Calu3 (cell line): ENCODE results near the gene ITCH. TPM values are rescaled to one million over a fixed set of nuclear protein-coding genes. Genes with fewer than 3 reads are reported as not detected.
"Not testable (repeated sequence)": the region's sequence is repeated elsewhere in the genome, so short reads cannot be mapped to it uniquely, and the experiment has no call there.

Experiments used
- BruUV-seq: library from RNA; stranded (reverse); fragments of 400-500 nt; replicated peaks from 2 replicates; lab custom pipeline; 2021; lab: Mats Ljungman, UMichigan
- CTCF ChIA-PET: fragments of 300-600 bp; sonication (Branson Sonifier 250); formaldehyde crosslinking; loops from one replicate; lab custom pipeline; 2022; ENCODE audit warnings: antibody characterized with exemption; lab: Charles Lee
- DNase-seq: peaks from one replicate; pipeline ENCODE4 v3.0.0; 2022
- H3K27ac Mint-ChIP-seq: one replicate; pipeline ENCODE4 v1.8.0; 2022; ENCODE audit warnings: mixed read lengths; ENCODE audit not compliant: unreplicated experiment
- H3K27me3 Mint-ChIP-seq: one replicate; pipeline ENCODE4 v1.8.0; 2022; ENCODE audit warnings: mixed read lengths; ENCODE audit not compliant: unreplicated experiment
- H3K36me3 Mint-ChIP-seq: one replicate; pipeline ENCODE4 v1.8.0; 2022; ENCODE audit warnings: mild to moderate bottlenecking, moderate library complexity, mixed read lengths; ENCODE audit not compliant: insufficient read depth, unreplicated experiment
- H3K4me1 Mint-ChIP-seq: one replicate; pipeline ENCODE4 v1.8.0; 2022; ENCODE audit warnings: mild to moderate bottlenecking, low read depth, mixed read lengths; ENCODE audit not compliant: unreplicated experiment
- H3K4me3 Mint-ChIP-seq: one replicate; pipeline ENCODE4 v1.8.0; 2022; ENCODE audit warnings: mild to moderate bottlenecking, low read depth, moderate library complexity, mixed read lengths; ENCODE audit not compliant: unreplicated experiment
- H3K9me3 Mint-ChIP-seq: one replicate; pipeline ENCODE4 v1.8.0; 2022; ENCODE audit warnings: low read depth, mixed read lengths; ENCODE audit not compliant: unreplicated experiment
- CTCF ChIP-seq: fragments of 200-600 bp; IDR thresholded peaks from one replicate; pipeline ENCODE4 v1.8.0; 2022; ENCODE audit warnings: antibody characterized with exemption; ENCODE audit not compliant: unreplicated experiment
- intact Hi-C: fragments of 100-400 bp; cut with micrococcal nuclease; formaldehyde crosslinking; loops from one replicate; pipeline ENCODE4 v1.10.0; 2022; ENCODE audit not compliant: unreplicated experiment
- total RNA-seq: library from RNA; stranded (reverse); gene quantifications from 2 replicates; pipeline ENCODE4 v1.2.3, GENCODE V29; 2022

Gene ITCH
- total RNA-seq, 1 experiment from 2014 or later = 91.6 TPM

GRCh38 chr20:34382174-34382573 is 19.1 kb downstream of the ITCH start:
- CTCF ChIA-PET = no interaction called here
- Mint-ChIP-seq H3K27ac (no peak overlapping the region), H3K4me1 (peaks cover 31% of the 10 kb centered on the region), H3K4me3 (no peak overlapping the region), H3K27me3 (no peaks in the 10 kb centered on the region), H3K9me3 (no peaks in the 10 kb centered on the region), H3K36me3 (peaks cover 55% of the 10 kb centered on the region)
- TF ChIP-seq CTCF = no peak
- no peak for DNase-seq
- BruUV-seq = no TSS peak
- intact Hi-C loops = no loop called here

GRCh38 chr20:34382877-34383455 is 19.9 kb downstream of the ITCH start:
- H3K9me3 Mint-ChIP-seq, BruUV-seq, intact Hi-C loops, H3K4me3 Mint-ChIP-seq, H3K27ac Mint-ChIP-seq, H3K27me3 Mint-ChIP-seq, DNase-seq: not testable (repeated sequence)
- Mint-ChIP-seq H3K4me1 (peaks cover 35% of the 10 kb centered on the region), H3K36me3 (peaks cover 52% of the 10 kb centered on the region)
- CTCF ChIA-PET = interaction anchor here (0.7 kb wide), 1 partner anchor 48 kb away, joined by 6 read pairs; no protein-coding TSS in a partner anchor

GRCh38 chr20:34385464-34385863 is 22.4 kb downstream of the ITCH start:
- peaks cover 42% of the 10 kb centered on the region for H3K4me1 Mint-ChIP-seq
- peaks cover 42% of the 10 kb centered on the region for H3K36me3 Mint-ChIP-seq
- H3K4me3 Mint-ChIP-seq = no peak overlapping the region
- H3K27me3 Mint-ChIP-seq = no peaks in the 10 kb centered on the region
- intact Hi-C loops = no loop called here
- no peaks in the 10 kb centered on the region for H3K9me3 Mint-ChIP-seq
- no peak for DNase-seq
- no TSS peak for BruUV-seq
- H3K27ac Mint-ChIP-seq = no peak overlapping the region
- CTCF ChIA-PET = interaction anchor here (0.6 to 1.4 kb wide), 6 partner anchors 9 to 73 kb away, joined by 3 to 9 read pairs (median 4); partner anchors contain the start of gene ITCH
- no peak for TF ChIP-seq CTCF

- Mint-ChIP-seq H3K9me3 (no peaks in the 10 kb centered on the region), H3K36me3 (peaks cover 35% of the 10 kb centered on the region), H3K4me1 (peaks cover 47% of the 10 kb centered on the region), H3K27me3 (no peaks in the 10 kb centered on the region), H3K27ac (no peak overlapping the region), H3K4me3 (no peak overlapping the region)
- no peak for TF ChIP-seq CTCF
- DNase-seq = no peak
- BruUV-seq = no TSS peak
- intact Hi-C loops = no loop called here
- CTCF ChIA-PET = interaction anchor here (0.7 to 1.5 kb wide), 3 partner anchors 16 to 74 kb away, joined by 3 to 4 read pairs (median 3); partner anchors contain the start of gene ITCH
Observed at GRCh38 chr20:34388000-34388399, 24.9 kb downstream of the ITCH start.

GRCh38 chr20:34388678-34389077 is 25.6 kb downstream of the ITCH start:
- peaks cover 54% of the 10 kb centered on the region for H3K4me1 Mint-ChIP-seq
- no peaks in the 10 kb centered on the region for H3K9me3 Mint-ChIP-seq
- H3K27me3 Mint-ChIP-seq = no peaks in the 10 kb centered on the region
- no peak for DNase-seq
- H3K4me3 Mint-ChIP-seq = no peak overlapping the region
- BruUV-seq = no TSS peak
- H3K36me3 Mint-ChIP-seq = peaks cover 36% of the 10 kb centered on the region
- no peak overlapping the region for H3K27ac Mint-ChIP-seq
- CTCF ChIA-PET = interaction anchor here (1.2 to 1.5 kb wide), 2 partner anchors 17 to 25 kb away, joined by 3 to 4 read pairs; partner anchors contain the start of gene ITCH
- no peak for TF ChIP-seq CTCF
- intact Hi-C loops = no loop called here
